SU-DHL-6 (cell line): ENCODE measurements around the gene NOC2L.

Experiments
- EZH2phosphoT487 ChIP-seq: fragments of 200-600 bp; sonication (generic), shearing (Covaris generic); conservative IDR thresholded peaks from 2 replicates; pipeline ENCODE4 v1.6.1; 2018; ENCODE audit warnings: mild to moderate bottlenecking, antibody characterized with exemption, low read length, moderate library complexity, mixed read lengths
- TF ChIP-seq, protein P1 (sequence below): fragments of 200-600 bp; sonication (generic); IDR thresholded peaks from one replicate; pipeline ENCODE4 v1.5.1; 2017; ENCODE audit warnings: antibody characterized with exemption, mild to moderate bottlenecking, low read length, moderate library complexity; ENCODE audit not compliant: insufficient read depth, poor library complexity, severe bottlenecking

DNA sequence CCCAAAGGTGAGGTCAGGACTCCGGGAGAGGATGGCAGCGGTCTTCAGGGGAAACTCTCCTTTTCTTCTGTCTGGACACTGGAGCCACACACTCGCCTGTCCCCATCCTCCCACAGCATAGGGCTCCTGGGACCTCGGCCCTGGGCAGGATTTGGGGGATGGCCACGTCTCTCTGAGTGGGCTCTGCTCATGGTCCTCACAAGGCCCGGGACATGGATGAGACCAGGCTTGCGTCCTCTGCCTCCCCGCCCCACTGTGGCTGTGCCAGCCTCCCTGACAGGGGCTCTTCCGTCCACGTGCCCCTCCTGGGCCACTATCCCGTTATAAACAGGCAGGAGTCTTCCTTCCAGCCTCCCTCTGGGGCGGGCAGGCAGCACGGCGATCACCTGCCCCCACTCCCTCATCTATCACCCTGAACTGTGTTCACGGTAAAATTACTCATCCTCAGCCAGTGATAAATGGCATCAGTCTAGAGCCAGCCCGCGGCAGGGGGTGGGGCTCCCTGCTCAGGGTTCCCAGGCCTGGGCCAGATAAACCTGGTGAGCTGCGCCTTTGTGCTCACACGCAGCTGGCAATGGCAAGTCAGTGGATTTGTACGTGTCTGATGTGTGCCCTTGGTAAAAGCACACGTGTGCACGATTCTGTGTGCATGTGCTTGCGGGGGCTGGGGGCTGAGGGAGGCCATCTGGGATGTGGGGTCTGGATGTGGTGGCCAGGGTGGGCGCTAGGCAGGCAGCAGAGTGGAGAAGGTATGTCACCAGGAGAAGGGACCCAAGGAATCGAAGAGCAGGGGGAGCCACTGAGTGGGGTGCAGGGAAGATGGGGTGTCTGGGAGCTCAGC lies 48.0 kb downstream of the NOC2L start:
- TF ChIP-seq, protein P1, sequence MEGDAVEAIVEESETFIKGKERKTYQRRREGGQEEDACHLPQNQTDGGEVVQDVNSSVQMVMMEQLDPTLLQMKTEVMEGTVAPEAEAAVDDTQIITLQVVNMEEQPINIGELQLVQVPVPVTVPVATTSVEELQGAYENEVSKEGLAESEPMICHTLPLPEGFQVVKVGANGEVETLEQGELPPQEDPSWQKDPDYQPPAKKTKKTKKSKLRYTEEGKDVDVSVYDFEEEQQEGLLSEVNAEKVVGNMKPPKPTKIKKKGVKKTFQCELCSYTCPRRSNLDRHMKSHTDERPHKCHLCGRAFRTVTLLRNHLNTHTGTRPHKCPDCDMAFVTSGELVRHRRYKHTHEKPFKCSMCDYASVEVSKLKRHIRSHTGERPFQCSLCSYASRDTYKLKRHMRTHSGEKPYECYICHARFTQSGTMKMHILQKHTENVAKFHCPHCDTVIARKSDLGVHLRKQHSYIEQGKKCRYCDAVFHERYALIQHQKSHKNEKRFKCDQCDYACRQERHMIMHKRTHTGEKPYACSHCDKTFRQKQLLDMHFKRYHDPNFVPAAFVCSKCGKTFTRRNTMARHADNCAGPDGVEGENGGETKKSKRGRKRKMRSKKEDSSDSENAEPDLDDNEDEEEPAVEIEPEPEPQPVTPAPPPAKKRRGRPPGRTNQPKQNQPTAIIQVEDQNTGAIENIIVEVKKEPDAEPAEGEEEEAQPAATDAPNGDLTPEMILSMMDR, result no peak
- no peak for TF ChIP-seq EZH2phosphoT487
